OCI-LY3 (cell line): Measurements from ENCODE around the gene A4GALT.
"Not testable (repeated sequence)": the region's sequence is repeated elsewhere in the genome, so short reads cannot be mapped to it uniquely, and the experiment has no call there.

Source experiments
- H2AFZ ChIP-seq: fragments of 200-600, 300-600 bp; shearing (Covaris generic); 2 replicates; pipeline ENCODE4 v1.6.0; 2014; ENCODE audit warnings: antibody characterized with exemption, low read depth, low read length
- H3K27ac ChIP-seq: fragments of 200-600, 300-600 bp; sonication (generic); 2 replicates; pipeline ENCODE4 v1.5.1; 2014; ENCODE audit warnings: mild to moderate bottlenecking, low read length, moderate library complexity, mixed read lengths
- H3K27me3 ChIP-seq: fragments of 200-600, 300-600 bp; sonication (generic); 2 replicates; pipeline ENCODE4 v1.6.1; 2014; ENCODE audit warnings: low read depth, low read length, mixed read lengths
- H3K36me3 ChIP-seq: fragments of 200-600, 300-600 bp; sonication (generic); replicated peaks from 2 replicates; pipeline ENCODE3; 2014; ENCODE audit warnings: low read depth, low read length, mixed read lengths
- H3K4me1 ChIP-seq: fragments of 300-600, 200-600 bp; sonication (generic); 2 replicates; pipeline ENCODE4 v1.6.1; 2014; ENCODE audit warnings: low read length, mixed read lengths
- H3K4me2 ChIP-seq: fragments of 200-600, 300-600 bp; sonication (generic); 2 replicates; pipeline ENCODE4 v1.6.1; 2014; ENCODE audit warnings: low read length, mixed read lengths
- H3K4me3 ChIP-seq: fragments of 300-600, 200-600 bp; sonication (generic); 2 replicates; pipeline ENCODE4 v1.5.1; 2014; ENCODE audit warnings: antibody characterized with exemption, mild to moderate bottlenecking, low read length, moderate library complexity
- H3K79me2 ChIP-seq: fragments of 300-600, 200-600 bp; shearing (Covaris generic); 2 replicates; pipeline ENCODE4 v1.6.1; 2014; ENCODE audit warnings: mild to moderate bottlenecking, low read length, mixed read lengths
- H3K9ac ChIP-seq: fragments of 300-600, 200-600 bp; shearing (Covaris generic); 2 replicates; pipeline ENCODE4 v1.6.0; 2014; ENCODE audit warnings: mild to moderate bottlenecking, low read length, moderate library complexity
- H3K9me3 ChIP-seq: fragments of 200-600, 300-600 bp; shearing (Covaris generic); 2 replicates; pipeline ENCODE4 v1.6.1; 2014; ENCODE audit warnings: low read length, mixed read lengths; ENCODE audit not compliant: insufficient read depth
- H4K20me1 ChIP-seq: fragments of 200-600, 300-600 bp; sonication (generic); 2 replicates; pipeline ENCODE4 v1.6.1; 2016; ENCODE audit warnings: low read length, mixed read lengths; ENCODE audit not compliant: insufficient read depth
- EZH2phosphoT487 ChIP-seq: fragments of 200-600 bp; shearing (Covaris generic); IDR thresholded peaks from 2 replicates; pipeline ENCODE4 v1.6.1; 2018; ENCODE audit warnings: antibody characterized with exemption, mixed run types, low read depth
- TF ChIP-seq, protein P1 (sequence below): fragments of 200-600, 300-600 bp; sonication (generic); IDR thresholded peaks from 2 replicates; pipeline ENCODE4 v1.5.1; 2014; ENCODE audit warnings: antibody characterized with exemption, low read length, low read depth

A4GALT gene

DNA sequence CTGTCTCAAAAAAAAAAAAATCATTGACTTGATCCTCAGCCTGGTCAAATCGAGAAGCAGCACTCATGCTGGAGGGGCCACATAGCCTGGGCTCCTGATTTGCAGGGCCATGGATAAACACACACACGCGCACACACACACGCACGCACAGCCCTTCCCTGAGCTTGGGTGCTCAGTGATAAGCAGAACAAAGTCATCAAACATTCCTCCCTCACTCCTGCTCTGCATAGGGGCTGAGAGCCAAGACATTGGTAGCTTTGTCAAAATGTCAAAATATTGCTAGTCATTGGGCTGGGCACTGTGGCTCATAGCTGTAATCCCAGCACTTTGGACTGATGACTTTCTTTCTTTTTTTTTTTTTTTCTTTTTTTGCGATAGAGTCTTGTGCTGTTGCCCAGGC is 34.0 kb upstream of the A4GALT start:
- H2AFZ ChIP-seq: no peak overlapping the region
- H3K4me3 ChIP-seq: no peak overlapping the region
- no peaks in the 10 kb centered on the region for H4K20me1 ChIP-seq
- peaks cover 53% of the 10 kb centered on the region for H3K4me1 ChIP-seq
- H3K4me2 ChIP-seq: no peak overlapping the region
- no peaks in the 10 kb centered on the region for H3K79me2 ChIP-seq
- TF ChIP-seq, protein P1, sequence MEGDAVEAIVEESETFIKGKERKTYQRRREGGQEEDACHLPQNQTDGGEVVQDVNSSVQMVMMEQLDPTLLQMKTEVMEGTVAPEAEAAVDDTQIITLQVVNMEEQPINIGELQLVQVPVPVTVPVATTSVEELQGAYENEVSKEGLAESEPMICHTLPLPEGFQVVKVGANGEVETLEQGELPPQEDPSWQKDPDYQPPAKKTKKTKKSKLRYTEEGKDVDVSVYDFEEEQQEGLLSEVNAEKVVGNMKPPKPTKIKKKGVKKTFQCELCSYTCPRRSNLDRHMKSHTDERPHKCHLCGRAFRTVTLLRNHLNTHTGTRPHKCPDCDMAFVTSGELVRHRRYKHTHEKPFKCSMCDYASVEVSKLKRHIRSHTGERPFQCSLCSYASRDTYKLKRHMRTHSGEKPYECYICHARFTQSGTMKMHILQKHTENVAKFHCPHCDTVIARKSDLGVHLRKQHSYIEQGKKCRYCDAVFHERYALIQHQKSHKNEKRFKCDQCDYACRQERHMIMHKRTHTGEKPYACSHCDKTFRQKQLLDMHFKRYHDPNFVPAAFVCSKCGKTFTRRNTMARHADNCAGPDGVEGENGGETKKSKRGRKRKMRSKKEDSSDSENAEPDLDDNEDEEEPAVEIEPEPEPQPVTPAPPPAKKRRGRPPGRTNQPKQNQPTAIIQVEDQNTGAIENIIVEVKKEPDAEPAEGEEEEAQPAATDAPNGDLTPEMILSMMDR: no peak
- no peak for TF ChIP-seq EZH2phosphoT487
- no peaks in the 10 kb centered on the region for H3K36me3 ChIP-seq
- H3K9ac ChIP-seq: no peak overlapping the region
- H3K27me3 ChIP-seq: peaks cover 10% of the 10 kb centered on the region
- H3K9me3 ChIP-seq: no peaks in the 10 kb centered on the region
- H3K27ac ChIP-seq: no peak overlapping the region

- Histone ChIP-seq H3K27me3 (peaks cover 6% of the 10 kb centered on the region), H3K9ac (peak overlapping the region; percentile 43), H3K27ac (peak overlapping the region; percentile 76), H3K9me3 (no peaks in the 10 kb centered on the region), H3K4me1 (peaks cover 53% of the 10 kb centered on the region), H4K20me1 (no peaks in the 10 kb centered on the region), H3K36me3 (no peaks in the 10 kb centered on the region), H2AFZ (peak overlapping the region; percentile 71), H3K79me2 (no peaks in the 10 kb centered on the region), H3K4me2 (peak overlapping the region; percentile 69), H3K4me3 (peak overlapping the region; percentile 20; the same call in 1 of the 2 replicates)
- TF ChIP-seq, protein P1: no peak
- TF ChIP-seq EZH2phosphoT487: no peak
Measured at GRCh38 chr22:42752912-42753311, 32.2 kb upstream of the A4GALT start.

DNA sequence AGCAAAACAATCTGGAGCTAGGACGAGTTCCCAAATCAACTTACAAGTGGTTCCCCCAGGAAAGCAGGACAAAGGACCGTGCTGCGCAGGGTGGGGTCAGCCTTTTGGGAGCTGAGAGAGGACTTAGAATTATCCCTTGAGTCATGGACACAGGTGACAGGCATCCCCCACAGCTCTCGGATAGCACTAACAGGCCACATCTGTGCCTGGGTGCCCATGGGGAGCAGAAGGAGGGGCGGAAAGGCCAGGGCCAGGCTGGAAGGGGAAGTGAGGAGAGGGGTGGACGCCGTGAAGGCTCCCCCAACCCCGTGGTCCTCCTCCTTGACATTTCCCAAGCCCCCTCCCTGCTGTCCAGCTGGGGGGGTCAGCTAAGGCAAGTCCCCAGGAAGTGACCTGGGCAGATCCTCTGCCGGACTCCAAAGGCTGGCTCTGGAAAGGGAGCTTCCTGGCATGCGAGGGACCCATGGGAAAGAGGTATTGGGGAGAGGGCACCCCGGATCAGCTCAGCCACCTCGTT is 31.6 kb upstream of the A4GALT start:
- TF ChIP-seq, protein P1: no peak
- no peak for TF ChIP-seq EZH2phosphoT487
- no peaks in the 10 kb centered on the region for H4K20me1 ChIP-seq
- H3K9ac ChIP-seq: peak overlapping the region; percentile 43; the same call in 1 of the 2 replicates
- no peaks in the 10 kb centered on the region for H3K36me3 ChIP-seq
- peak overlapping the region; percentile 69 for H3K4me2 ChIP-seq
- H3K4me1 ChIP-seq: peaks cover 47% of the 10 kb centered on the region
- H2AFZ ChIP-seq: peak overlapping the region; percentile 71
- H3K27ac ChIP-seq: peak overlapping the region; percentile 76
- H3K27me3 ChIP-seq: no peaks in the 10 kb centered on the region
- H3K9me3 ChIP-seq: no peaks in the 10 kb centered on the region
- H3K4me3 ChIP-seq: peak overlapping the region; percentile 20; the same call in 1 of the 2 replicates
- H3K79me2 ChIP-seq: no peaks in the 10 kb centered on the region

DNA sequence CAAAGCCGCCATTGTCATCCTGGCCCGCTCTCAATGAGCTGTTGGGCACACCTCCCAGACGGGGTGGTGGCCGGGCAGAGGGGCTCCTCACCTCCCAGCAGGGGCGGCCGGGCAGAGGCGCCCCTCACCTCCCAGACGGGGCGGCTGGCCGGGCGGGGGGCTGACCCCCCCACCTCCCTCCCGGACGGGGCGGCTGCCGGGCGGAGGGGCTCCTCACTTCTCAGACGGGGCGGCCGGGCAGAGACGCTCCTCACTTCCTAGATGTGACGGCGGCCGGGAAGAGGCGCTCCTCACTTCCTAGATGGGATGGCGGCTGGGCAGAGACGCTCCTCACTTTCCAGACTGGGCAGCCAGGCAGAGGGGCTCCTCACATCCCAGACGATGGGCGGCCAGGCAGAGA is 29.8 kb upstream of the A4GALT start:
- not testable (repeated sequence) for H3K27ac ChIP-seq, H3K9me3 ChIP-seq, H2AFZ ChIP-seq, H4K20me1 ChIP-seq, H3K4me2 ChIP-seq, H3K79me2 ChIP-seq, H3K4me3 ChIP-seq, H3K36me3 ChIP-seq, H3K27me3 ChIP-seq, H3K9ac ChIP-seq
- peaks cover 35% of the 10 kb centered on the region for H3K4me1 ChIP-seq
